MCF 10A (cell line): ENCODE data around the gene CWC25. TPM values are rescaled to one million over a fixed set of nuclear protein-coding genes. Genes with fewer than 3 reads are reported as not detected.

Experiments used
- BruUV-seq: library from RNA; stranded (reverse); fragments of 400-500 nt; replicated peaks from 2 replicates; lab custom pipeline; 2021; lab: Mats Ljungman, UMichigan
- CTCF ChIA-PET: fragments of 300-600 bp; sonication (Branson Sonifier 250); formaldehyde crosslinking; extraction: SDS; loops from one replicate; lab custom pipeline; 2021; ENCODE audit warnings: antibody characterized with exemption, inconsistent platforms; lab: Yijun Ruan, JAX
- POLR2A ChIA-PET: fragments of 300-600, 350-650 bp; sonication (Branson Sonifier 250); formaldehyde crosslinking; extraction: SDS; loops from one replicate; lab custom pipeline; 2020; ENCODE audit warnings: antibody characterized with exemption, inconsistent platforms; lab: Yijun Ruan, JAX
- DNase-seq: peaks from one replicate; pipeline ENCODE4 v3.0.0-alpha.2; 2018; ENCODE audit not compliant: unreplicated experiment
- H3K27ac Mint-ChIP-seq: one replicate; pipeline ENCODE4 v1.8.0; 2022; ENCODE audit warnings: mild to moderate bottlenecking, low read depth, mixed read lengths; ENCODE audit not compliant: unreplicated experiment
- H3K27me3 Mint-ChIP-seq: one replicate; pipeline ENCODE4 v1.8.0; 2022; ENCODE audit warnings: mixed read lengths; ENCODE audit not compliant: insufficient read depth, unreplicated experiment
- H3K36me3 Mint-ChIP-seq: one replicate; pipeline ENCODE4 v1.8.0; 2022; ENCODE audit warnings: mild to moderate bottlenecking, moderate library complexity, mixed read lengths; ENCODE audit not compliant: insufficient read depth, unreplicated experiment
- H3K4me1 Mint-ChIP-seq: one replicate; pipeline ENCODE4 v1.8.0; 2022; ENCODE audit warnings: mixed read lengths; ENCODE audit not compliant: insufficient read depth, unreplicated experiment
- H3K4me3 Mint-ChIP-seq: one replicate; pipeline ENCODE4 v1.8.0; 2022; ENCODE audit warnings: mild to moderate bottlenecking, moderate library complexity, mixed read lengths; ENCODE audit not compliant: unreplicated experiment
- H3K9me3 Mint-ChIP-seq: one replicate; pipeline ENCODE4 v1.8.0; 2022; ENCODE audit warnings: mixed read lengths; ENCODE audit not compliant: unreplicated experiment
- intact Hi-C: fragments of 100-400 bp; cut with micrococcal nuclease; formaldehyde crosslinking; loops from 2 replicates; pipeline ENCODE4 v1.14.1; 2022
- total RNA-seq: library from RNA; stranded (reverse); gene quantifications from 2 replicates; pipeline ENCODE4 v1.2.3, GENCODE V29; 2022
- TF ChIP-seq, protein P1 (sequence below): fragments of 200-600 bp; IDR thresholded peaks from one replicate; pipeline ENCODE4 v1.8.0; 2022; ENCODE audit warnings: antibody characterized with exemption, mild to moderate bottlenecking; ENCODE audit not compliant: unreplicated experiment

Gene CWC25
- total RNA-seq, 1 experiment from 2014 or later = 23.4 TPM

DNA sequence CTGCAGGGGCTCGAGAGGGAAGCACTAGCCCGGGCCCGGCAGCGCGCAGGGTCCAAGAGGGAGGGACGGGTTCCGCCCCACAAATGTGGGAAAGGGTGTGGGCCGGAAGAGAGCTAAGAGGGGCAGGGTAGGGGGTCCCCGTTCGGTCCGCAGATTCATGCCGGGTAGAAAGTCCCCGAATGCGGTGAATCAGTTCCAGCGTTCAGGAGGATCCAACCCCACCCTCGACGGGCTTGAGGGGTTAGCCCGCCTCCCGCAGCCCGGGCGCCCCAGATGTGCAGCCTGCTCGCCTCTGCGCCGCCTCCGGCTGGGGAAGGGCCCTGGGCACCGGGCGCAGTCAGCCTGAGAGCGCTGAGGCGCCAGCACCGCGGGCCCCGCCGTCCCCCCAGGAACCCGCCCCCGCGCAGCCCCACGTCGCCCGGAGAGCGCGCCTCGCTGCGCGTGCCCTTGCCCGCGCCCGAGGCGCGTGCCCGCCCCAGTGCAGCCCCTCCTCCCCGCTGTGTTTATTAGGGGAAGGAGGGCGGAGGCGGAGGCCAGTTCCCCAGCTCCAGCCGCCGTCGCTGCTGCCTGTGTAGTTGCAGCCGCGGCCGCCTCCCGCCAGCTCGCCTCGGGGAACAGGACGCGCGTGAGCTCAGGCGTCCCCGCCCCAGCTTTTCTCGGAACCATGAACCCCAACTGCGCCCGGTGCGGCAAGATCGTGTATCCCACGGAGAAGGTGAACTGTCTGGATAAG is 44.6 kb upstream of the CWC25 start, which contains the start of gene LASP1:
LASP1 (plus strand) TSS at position 533 of the 733 bp plus-strand sequence; CDS start at position 665, 132 bp downstream.
- DNase-seq = peak; percentile 84
- Mint-ChIP-seq H3K27me3 (no peaks in the 10 kb centered on the region), H3K27ac (peak within 1 kb of the TSS; percentile 80), H3K36me3 (peaks cover 31% of the 10 kb centered on the region), H3K9me3 (no peaks in the 10 kb centered on the region), H3K4me3 (peak within 1 kb of the TSS; percentile 89), H3K4me1 (peaks cover 42% of the 10 kb centered on the region)
- ChIA-PET POLR2A (interaction anchor here (0.7 to 13.1 kb wide), 24 partner anchors 8 to 902 kb away, joined by 3 to 246 read pairs (median 4); partner anchors contain the start of genes CWC25, MLLT6, PIP4K2B and PSMB3), CTCF (no interaction called here)
- BruUV-seq = no TSS peak
- TF ChIP-seq, protein P1, sequence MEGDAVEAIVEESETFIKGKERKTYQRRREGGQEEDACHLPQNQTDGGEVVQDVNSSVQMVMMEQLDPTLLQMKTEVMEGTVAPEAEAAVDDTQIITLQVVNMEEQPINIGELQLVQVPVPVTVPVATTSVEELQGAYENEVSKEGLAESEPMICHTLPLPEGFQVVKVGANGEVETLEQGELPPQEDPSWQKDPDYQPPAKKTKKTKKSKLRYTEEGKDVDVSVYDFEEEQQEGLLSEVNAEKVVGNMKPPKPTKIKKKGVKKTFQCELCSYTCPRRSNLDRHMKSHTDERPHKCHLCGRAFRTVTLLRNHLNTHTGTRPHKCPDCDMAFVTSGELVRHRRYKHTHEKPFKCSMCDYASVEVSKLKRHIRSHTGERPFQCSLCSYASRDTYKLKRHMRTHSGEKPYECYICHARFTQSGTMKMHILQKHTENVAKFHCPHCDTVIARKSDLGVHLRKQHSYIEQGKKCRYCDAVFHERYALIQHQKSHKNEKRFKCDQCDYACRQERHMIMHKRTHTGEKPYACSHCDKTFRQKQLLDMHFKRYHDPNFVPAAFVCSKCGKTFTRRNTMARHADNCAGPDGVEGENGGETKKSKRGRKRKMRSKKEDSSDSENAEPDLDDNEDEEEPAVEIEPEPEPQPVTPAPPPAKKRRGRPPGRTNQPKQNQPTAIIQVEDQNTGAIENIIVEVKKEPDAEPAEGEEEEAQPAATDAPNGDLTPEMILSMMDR = no peak
- intact Hi-C loops = loop anchor here (1.0 to 2.0 kb wide), 3 partner anchors 16 to 111 kb away; partner anchors contain the start of gene RPL23

DNA sequence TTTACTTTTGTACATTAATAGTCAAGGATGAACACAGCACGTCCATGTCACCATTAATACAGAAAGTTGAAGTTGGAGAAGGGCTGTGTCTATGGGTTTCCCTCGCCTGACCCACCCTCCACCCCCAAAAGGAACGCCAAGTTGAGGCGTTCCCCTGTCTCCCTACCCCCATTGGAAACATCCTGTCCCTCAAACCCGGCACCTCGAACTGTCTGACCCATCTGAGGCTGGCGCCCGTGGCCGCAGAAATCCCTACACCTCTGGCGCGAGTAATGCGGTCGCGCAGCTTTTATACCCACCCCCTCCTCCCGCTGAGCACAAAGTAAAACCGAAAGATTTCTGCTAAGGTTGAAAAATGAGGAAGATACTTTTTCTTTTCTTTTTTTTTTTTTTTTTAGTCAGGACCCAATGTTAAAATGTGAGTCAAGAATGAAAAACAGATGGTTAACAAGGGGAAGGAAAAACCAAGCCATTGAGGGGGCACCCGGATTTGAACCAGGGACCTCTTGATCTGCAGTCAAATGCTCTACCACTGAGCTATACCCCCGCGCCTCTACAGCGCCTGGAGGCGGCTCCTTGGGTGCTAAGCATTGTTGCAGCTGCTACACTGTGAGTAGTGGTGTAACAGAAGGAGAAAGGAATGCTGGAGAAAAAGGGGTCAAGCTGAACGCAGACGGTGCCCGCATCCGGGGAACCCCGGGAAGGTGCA is 43.9 kb upstream of the CWC25 start:
- Mint-ChIP-seq H3K36me3 (peaks cover 31% of the 10 kb centered on the region), H3K9me3 (no peaks in the 10 kb centered on the region), H3K27ac (peak overlapping the region; percentile 80), H3K4me1 (peaks cover 38% of the 10 kb centered on the region), H3K4me3 (peak overlapping the region; percentile 89), H3K27me3 (no peaks in the 10 kb centered on the region)
- intact Hi-C loops = loop anchor here (1.0 kb wide), 1 partner anchor 16 kb away; the partner anchor contains the start of gene RPL23
- ChIA-PET CTCF (interaction anchor here (0.7 to 0.8 kb wide), 2 partner anchors 54 to 115 kb away, joined by 3 to 6 read pairs; no protein-coding TSS in a partner anchor), POLR2A (interaction anchor here (0.7 to 13.1 kb wide), 12 partner anchors 9 to 285 kb away, joined by 3 to 246 read pairs (median 4); partner anchors contain the start of genes CWC25, MLLT6, PIP4K2B and PSMB3)
- no TSS peak for BruUV-seq
- TF ChIP-seq, protein P1 = no peak
- peak; percentile 87 for DNase-seq

DNA sequence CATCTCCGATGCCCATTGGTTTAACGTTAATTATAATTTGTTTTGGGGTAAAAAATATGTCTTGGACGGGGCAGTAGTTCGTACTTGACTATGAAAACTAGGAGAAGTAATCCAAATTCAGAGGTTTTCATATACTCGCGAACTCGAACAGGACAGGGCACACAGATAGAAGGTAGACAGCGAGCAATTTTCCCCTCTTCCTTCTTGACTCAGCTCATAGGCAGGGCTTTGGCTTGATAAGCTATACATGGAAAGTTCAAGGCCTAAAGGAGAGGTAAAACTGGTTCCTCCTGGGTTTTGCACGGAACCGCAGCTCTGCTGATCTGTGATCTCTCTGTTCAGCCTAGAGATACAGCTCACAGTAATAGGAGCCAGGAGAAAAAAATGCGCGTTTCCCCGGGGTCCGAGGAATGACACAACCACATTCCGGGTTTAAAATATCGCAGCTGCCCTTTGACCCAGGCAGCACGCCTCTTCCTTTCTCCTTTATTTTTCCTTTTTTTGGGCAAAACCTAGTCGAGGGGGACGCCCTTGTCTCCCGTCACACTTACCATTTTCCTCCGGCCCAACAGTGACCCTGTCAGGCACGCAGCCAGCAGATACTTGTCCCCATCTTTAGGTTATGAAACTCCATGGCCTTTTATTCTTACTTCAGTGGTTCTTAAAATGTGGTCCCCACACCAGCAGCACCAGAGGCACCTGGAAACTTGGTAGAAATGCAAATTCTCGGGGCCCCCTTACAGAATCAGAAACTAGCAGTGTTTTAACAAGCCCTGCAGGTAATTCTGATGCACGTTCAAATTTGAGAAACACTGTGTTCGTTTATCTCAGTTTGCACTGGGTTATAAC is 43.1 kb upstream of the CWC25 start:
- H3K4me1 Mint-ChIP-seq = peaks cover 35% of the 10 kb centered on the region
- H3K9me3 Mint-ChIP-seq = no peaks in the 10 kb centered on the region
- POLR2A ChIA-PET = interaction anchor here (0.6 to 13.1 kb wide), 6 partner anchors 19 to 286 kb away, joined by 3 to 246 read pairs (median 3); partner anchors contain the start of gene RPL23
- CTCF ChIA-PET = interaction anchor here (0.6 to 0.8 kb wide), 3 partner anchors 55 to 204 kb away, joined by 3 to 6 read pairs (median 3); no protein-coding TSS in a partner anchor
- H3K27ac Mint-ChIP-seq = no peak overlapping the region
- no TSS peak for BruUV-seq
- H3K4me3 Mint-ChIP-seq = peak overlapping the region; percentile 89
- TF ChIP-seq, protein P1 = no peak
- no peak for DNase-seq
- no peaks in the 10 kb centered on the region for H3K27me3 Mint-ChIP-seq
- intact Hi-C loops = no loop called here
- H3K36me3 Mint-ChIP-seq = peaks cover 36% of the 10 kb centered on the region
